GM23338 (cell line): ENCODE measurements around the gene TENM4. TPM values are rescaled to one million over a fixed set of nuclear protein-coding genes. Genes with fewer than 3 reads are reported as not detected.

Experiments
- ATAC-seq: fragments of 200-7000 bp; cut with Tn5 transposase; 3 replicates; pipeline ENCODE4 v1.9.1; 2020
- DNase-seq: peaks from one replicate; pipeline ENCODE4 v3.0.0-alpha.2; 2015; ENCODE audit warnings: low spot score
- H2AFZ ChIP-seq: fragments of 200-600 bp; sonication (generic); 2 replicates; pipeline ENCODE4 v1.8.0; 2016; ENCODE audit warnings: antibody characterized with exemption, mild to moderate bottlenecking, moderate library complexity
- H3F3A ChIP-seq: fragments of 200-600 bp; sonication (generic); replicated peaks from 2 replicates; pipeline ENCODE4 v1.8.0; 2017; ENCODE audit warnings: antibody characterized with exemption, mixed run types, low read depth
- H3K27ac ChIP-seq: fragments of 200-600 bp; sonication (generic); 2 replicates; pipeline ENCODE4 v1.6.1; 2016; ENCODE audit warnings: low read depth
- H3K27me3 ChIP-seq: fragments of 200-600 bp; sonication (generic); 2 replicates; pipeline ENCODE4 v1.8.0; 2016; ENCODE audit warnings: mild to moderate bottlenecking, mixed run types, moderate library complexity; ENCODE audit not compliant: insufficient read depth
- H3K36me3 ChIP-seq: fragments of 200-600 bp; sonication (generic); 2 replicates; pipeline ENCODE4 v1.8.0; 2016; ENCODE audit warnings: mild to moderate bottlenecking; ENCODE audit not compliant: insufficient read depth
- H3K4me1 ChIP-seq: fragments of 200-600 bp; sonication (generic); 2 replicates; pipeline ENCODE4 v1.8.0; 2016; ENCODE audit warnings: mild to moderate bottlenecking, moderate library complexity; ENCODE audit not compliant: insufficient read depth
- H3K4me2 ChIP-seq: fragments of 200-600 bp; sonication (generic); 2 replicates; pipeline ENCODE4 v1.7.1; 2017; ENCODE audit warnings: mixed run types
- H3K4me3 ChIP-seq: fragments of 200-600 bp; sonication (generic); 2 replicates; pipeline ENCODE4 v1.6.1; 2016; ENCODE audit warnings: mixed run types
- H3K79me2 ChIP-seq: fragments of 200-600 bp; sonication (generic); replicated peaks from 2 replicates; pipeline ENCODE4 v1.8.0; 2017; ENCODE audit warnings: mild to moderate bottlenecking; ENCODE audit not compliant: insufficient read depth
- H3K9me2 ChIP-seq: fragments of 200-600 bp; sonication (generic); 2 replicates; pipeline ENCODE4 v1.8.0; 2017; ENCODE audit not compliant: insufficient read depth
- H4K20me1 ChIP-seq: fragments of 200-600 bp; sonication (generic); replicated peaks from 2 replicates; pipeline ENCODE4 v1.8.0; 2017; ENCODE audit warnings: mild to moderate bottlenecking; ENCODE audit not compliant: insufficient read depth
- H3K27ac Mint-ChIP-seq: 2 replicates; pipeline ENCODE4 v1.8.0; 2020; ENCODE audit warnings: inconsistent platforms, mild to moderate bottlenecking, moderate library complexity, mixed read lengths
- H3K27me3 Mint-ChIP-seq: 3 replicates; pipeline ENCODE4 v1.8.0; 2022; ENCODE audit warnings: low read depth, mild to moderate bottlenecking, moderate library complexity, mixed read lengths, inconsistent platforms; ENCODE audit not compliant: insufficient read depth, poor library complexity
- H3K36me3 Mint-ChIP-seq: 3 replicates; pipeline ENCODE4 v1.8.0; 2021; ENCODE audit warnings: low read depth, mild to moderate bottlenecking, inconsistent platforms, moderate library complexity, mixed read lengths
- H3K4me1 Mint-ChIP-seq: 3 replicates; pipeline ENCODE4 v1.8.0; 2020; ENCODE audit warnings: mild to moderate bottlenecking, inconsistent platforms, mixed read lengths
- H3K4me3 Mint-ChIP-seq: 3 replicates; pipeline ENCODE4 v1.8.0; 2021; ENCODE audit warnings: moderate library complexity, mild to moderate bottlenecking, inconsistent platforms, mixed read lengths
- H3K9me3 Mint-ChIP-seq: 3 replicates; pipeline ENCODE4 v1.8.0; 2020; ENCODE audit warnings: moderate library complexity, mild to moderate bottlenecking, inconsistent platforms, mixed read lengths
- CREB1 ChIP-seq: fragments of 250-450 bp; sonication (Bioruptor Pico); IDR thresholded peaks from 2 replicates; pipeline ENCODE4 v1.5.0; 2020; ENCODE audit warnings: low read depth, mild to moderate bottlenecking, moderate library complexity
- CTCF ChIP-seq, 2 experiments: fragments of 200-600 bp in 1 of 2; sonication (generic) in 1 of 2; conservative IDR thresholded peaks; 2 replicates each; pipeline versions ENCODE4 v1.5.1 to v1.6.1; 2016 to 2017; ENCODE audit warnings: antibody characterized with exemption in 2 of 2, low read depth in 2 of 2, mild to moderate bottlenecking in 2 of 2, moderate library complexity in 1 of 2
- ETS1 ChIP-seq: IDR thresholded peaks from 2 replicates; pipeline ENCODE4 v1.6.1; 2016; ENCODE audit warnings: antibody characterized with exemption
- EZH2 ChIP-seq: fragments of 200-600 bp; sonication (generic); IDR thresholded peaks from one replicate; pipeline ENCODE4 v1.8.0; 2017; ENCODE audit warnings: antibody characterized with exemption, mild to moderate bottlenecking, low read depth; ENCODE audit not compliant: unreplicated experiment
- EZH2phosphoT487 ChIP-seq: fragments of 200-600 bp; sonication (generic); IDR thresholded peaks from one replicate; pipeline ENCODE4 v1.8.1; 2018; ENCODE audit warnings: antibody characterized with exemption; ENCODE audit not compliant: unreplicated experiment
- JUNB ChIP-seq: IDR thresholded peaks from one replicate; pipeline ENCODE4 v1.6.1; 2016; ENCODE audit warnings: antibody characterized with exemption; ENCODE audit not compliant: unreplicated experiment
- NANOG ChIP-seq: IDR thresholded peaks from 2 replicates; pipeline ENCODE4 v1.6.1; 2016; ENCODE audit warnings: antibody characterized with exemption, borderline replicate concordance
- POLR2AphosphoS5 ChIP-seq: IDR thresholded peaks from 2 replicates; pipeline ENCODE4 v1.6.1; 2016; ENCODE audit warnings: antibody characterized with exemption, low read depth
- REST ChIP-seq: IDR thresholded peaks from one replicate; pipeline ENCODE4 v1.6.1; 2018; ENCODE audit warnings: antibody characterized with exemption; ENCODE audit not compliant: unreplicated experiment
- STAT1 ChIP-seq: IDR thresholded peaks from one replicate; pipeline ENCODE4 v1.6.1; 2016; ENCODE audit warnings: antibody characterized with exemption; ENCODE audit not compliant: unreplicated experiment
- ZNF114 ChIP-seq: fragments of 250-450 bp; sonication (Bioruptor Pico); IDR thresholded peaks from 2 replicates; pipeline ENCODE4 v1.5.0; 2020; ENCODE audit warnings: mild to moderate bottlenecking, moderate library complexity
- ZNF331 ChIP-seq: fragments of 250-450 bp; sonication (Bioruptor Pico); IDR thresholded peaks from 2 replicates; pipeline ENCODE4 v1.5.0; 2020; ENCODE audit warnings: low read depth, mild to moderate bottlenecking, moderate library complexity
- polyA plus RNA-seq: library from polyadenylated mRNA; unstranded; fragments of >200 nt; fragmentation: Nextera tagmentation; extraction: Ambion mirVana; gene quantifications from 2 replicates; pipeline ENCODE4 v1.2.1, GENCODE V29; 2016
- total RNA-seq: library from RNA; depleted of rRNA; stranded (reverse); fragments of >200 nt; shearing (Covaris generic); gene quantifications from 2 replicates; pipeline ENCODE4 v1.2.3, GENCODE V29; 2014

Gene TENM4
- total and polyA plus RNA-seq, 2 experiments from 2014 or later = 7.3 TPM

GRCh38 chr11:79206951-79207350, 233.9 kb downstream of the TENM4 start:
- no peaks in the 10 kb centered on the region for H3K36me3 Mint-ChIP-seq
- H3F3A ChIP-seq = no peaks in the 10 kb centered on the region
- no peaks in the 10 kb centered on the region for H3K9me3 Mint-ChIP-seq
- no peaks in the 10 kb centered on the region for H3K36me3 ChIP-seq
- no peaks in the 10 kb centered on the region for H3K4me1 ChIP-seq
- no peak overlapping the region for H3K27ac ChIP-seq
- peaks cover 8% of the 10 kb centered on the region for H3K27me3 Mint-ChIP-seq
- H2AFZ ChIP-seq = no peak overlapping the region
- no peak overlapping the region for H3K27ac Mint-ChIP-seq
- no peak overlapping the region for H3K4me3 ChIP-seq
- TF ChIP-seq ZNF331 (CRISPR knock-in tag) (no peak), CTCF (conservative IDR thresholded peaks at IDR 0.05; ENCODE audit: low read depth in 2 of 2) (peak; percentile 35 to 40; a peak in 3 of 4 replicates)
- H3K27me3 ChIP-seq = no peaks in the 10 kb centered on the region
- no peak overlapping the region for H3K4me2 ChIP-seq
- no peaks in the 10 kb centered on the region for H3K79me2 ChIP-seq
- peak; percentile 50 for DNase-seq
- no peak overlapping the region for H3K4me3 Mint-ChIP-seq
- no peaks in the 10 kb centered on the region for H4K20me1 ChIP-seq
- ATAC-seq = peak; percentile 88
- H3K4me1 Mint-ChIP-seq = no peaks in the 10 kb centered on the region
- H3K9me2 ChIP-seq = no peaks in the 10 kb centered on the region

- ATAC-seq (no peak), DNase-seq (no peak)
- H3K79me2 ChIP-seq = no peaks in the 10 kb centered on the region
- no peak overlapping the region for H3K4me3 Mint-ChIP-seq
- no peaks in the 10 kb centered on the region for H3K4me1 Mint-ChIP-seq
- no peaks in the 10 kb centered on the region for H4K20me1 ChIP-seq
- H2AFZ ChIP-seq = no peak overlapping the region
- H3K4me1 ChIP-seq = no peaks in the 10 kb centered on the region
- no peaks in the 10 kb centered on the region for H3K36me3 Mint-ChIP-seq
- no peaks in the 10 kb centered on the region for H3K9me3 Mint-ChIP-seq
- H3K27me3 Mint-ChIP-seq = peaks cover 8% of the 10 kb centered on the region
- H3K27ac Mint-ChIP-seq = no peak overlapping the region
- no peaks in the 10 kb centered on the region for H3K36me3 ChIP-seq
- H3K4me3 ChIP-seq = no peak overlapping the region
- H3K9me2 ChIP-seq = no peaks in the 10 kb centered on the region
- H3F3A ChIP-seq = no peaks in the 10 kb centered on the region
- no peak overlapping the region for H3K27ac ChIP-seq
- H3K27me3 ChIP-seq = no peaks in the 10 kb centered on the region
- no peak overlapping the region for H3K4me2 ChIP-seq
- TF ChIP-seq EZH2 (no peak), POLR2AphosphoS5 (no peak), ETS1 (no peak), NANOG (no peak), CREB1 (CRISPR knock-in tag) (no peak), JUNB (no peak), REST (no peak), EZH2phosphoT487 (no peak), STAT1 (no peak), ZNF114 (CRISPR knock-in tag) (no peak)
Observed at GRCh38 chr11:79205786-79206185, 235.0 kb downstream of the TENM4 start.
